Right lobe of liver (tissue), 6 donors: ENCODE measurements around the gene STPG4. TPM values are rescaled to one million over a fixed set of nuclear protein-coding genes. Genes with fewer than 3 reads are reported as not detected.

Experiments
- ATAC-seq, 4 donors: fragments of 200-7000 bp; cut with Tn5 transposase; one replicate each; pipeline ENCODE4 v1.9.1; 2020; ENCODE audit warnings: mild to moderate bottlenecking in 4 of 4, moderate library complexity in 4 of 4
- DNase-seq, 3 donors: peaks; one replicate each; pipeline ENCODE4 v3.0.0-alpha.2; 2020
- H3K27ac ChIP-seq, 3 donors: fragments of 200-600 bp; one replicate each; pipeline ENCODE4 v1.8.0; 2022
- H3K27me3 ChIP-seq, 2 donors: fragments of 200-600 bp; one replicate each; pipeline ENCODE4 v1.8.0; 2022
- H3K36me3 ChIP-seq, 4 donors: fragments of 200-600 bp; sonication (generic) in 1 of 4; one replicate each; pipeline versions ENCODE4 v1.5.1 to v1.8.0; 2017 to 2022; ENCODE audit warnings: control low read depth in 1 of 4
- H3K4me1 ChIP-seq, 4 donors: fragments of 200-600 bp; sonication (generic) in 1 of 4; one replicate each; pipeline versions ENCODE4 v1.5.1 to v1.8.0; 2017 to 2022; ENCODE audit warnings: control low read depth in 1 of 4
- H3K4me3 ChIP-seq, 3 donors: fragments of 200-600 bp; one replicate each; pipeline ENCODE4 v1.8.0; 2022
- H3K9me3 ChIP-seq, 4 donors: fragments of 200-600 bp; sonication (generic) in 1 of 4; one replicate each; pipeline versions ENCODE4 v1.5.1 to v1.8.0; 2017 to 2022; ENCODE audit warnings: control low read depth in 1 of 4
- POLR2A ChIP-seq: fragments of 450-650 bp; IDR thresholded peaks from one replicate; pipeline ENCODE4 v1.6.1; 2017; ENCODE audit warnings: antibody characterized with exemption, mild to moderate bottlenecking
- WGBS: methylation state at CpG from one replicate; pipeline ENCODE4 v1.1.6; 2018; ENCODE audit warnings: low coverage, low lambda C conversion rate; ENCODE audit not compliant: insufficient coverage; ENCODE audit errors: missing lambda C conversion rate; 5-methylcytosine and 5-hydroxymethylcytosine counted together
- intact Hi-C, 2 donors: fragments of 100-400 bp; cut with DNase I; formaldehyde crosslinking; loops; one replicate each; pipeline versions ENCODE4 v1.11.2 to v1.14.1; 2022
- total RNA-seq, 6 experiments: library from RNA; depleted of rRNA in 2 of 6; stranded (reverse); fragments of >200 nt in 2 of 6; fragmentation: NEBNext Ultra II Directional in 3 of 6; extraction: Animal tissue kit (Norgen Biotek cat#: 25700) in 3 of 6; gene quantifications; one replicate each; pipeline versions ENCODE4 v1.1.0 to v1.2.4, GENCODE V29; 2016 to 2023
- TF ChIP-seq, protein P1 (sequence below), 4 donors: fragments of 200-600 bp in 3 of 4; fragments of 450-650 bp in 1 of 4; IDR thresholded peaks; one replicate each; pipeline versions ENCODE4 v1.5.1 to v1.8.0; 2016 to 2022; ENCODE audit warnings: antibody characterized with exemption in 4 of 4, mild to moderate bottlenecking in 2 of 4
- donor health status: DM: no; HTN: yes; CAD: no.
- donor health status: DM: no; HTN: no; CAD: no.
- donor health status: DM: no; HTN: no; CAD: no.
- donor health status: DM: no; HTN: yes; CAD: no.
- donor health status: DM: no; HTN: yes; CAD: no.

The STPG4 gene
- total RNA-seq, 6 experiments from 2014 or later: not detected

GRCh38 chr2:47080888-47081301 lies 74.2 kb downstream of the STPG4 start:
- intact Hi-C loops: no loop called here
- no peak for ATAC-seq
- no peaks in the 10 kb centered on the region for H3K27me3 ChIP-seq
- H3K27ac ChIP-seq: no peak overlapping the region
- no peak overlapping the region for H3K4me3 ChIP-seq
- TF ChIP-seq, protein P1, sequence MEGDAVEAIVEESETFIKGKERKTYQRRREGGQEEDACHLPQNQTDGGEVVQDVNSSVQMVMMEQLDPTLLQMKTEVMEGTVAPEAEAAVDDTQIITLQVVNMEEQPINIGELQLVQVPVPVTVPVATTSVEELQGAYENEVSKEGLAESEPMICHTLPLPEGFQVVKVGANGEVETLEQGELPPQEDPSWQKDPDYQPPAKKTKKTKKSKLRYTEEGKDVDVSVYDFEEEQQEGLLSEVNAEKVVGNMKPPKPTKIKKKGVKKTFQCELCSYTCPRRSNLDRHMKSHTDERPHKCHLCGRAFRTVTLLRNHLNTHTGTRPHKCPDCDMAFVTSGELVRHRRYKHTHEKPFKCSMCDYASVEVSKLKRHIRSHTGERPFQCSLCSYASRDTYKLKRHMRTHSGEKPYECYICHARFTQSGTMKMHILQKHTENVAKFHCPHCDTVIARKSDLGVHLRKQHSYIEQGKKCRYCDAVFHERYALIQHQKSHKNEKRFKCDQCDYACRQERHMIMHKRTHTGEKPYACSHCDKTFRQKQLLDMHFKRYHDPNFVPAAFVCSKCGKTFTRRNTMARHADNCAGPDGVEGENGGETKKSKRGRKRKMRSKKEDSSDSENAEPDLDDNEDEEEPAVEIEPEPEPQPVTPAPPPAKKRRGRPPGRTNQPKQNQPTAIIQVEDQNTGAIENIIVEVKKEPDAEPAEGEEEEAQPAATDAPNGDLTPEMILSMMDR (IDR thresholded peaks at IDR 0.05): no peak
- TF ChIP-seq POLR2A: no peak
- no peaks in the 10 kb centered on the region for H3K9me3 ChIP-seq
- WGBS: 100% methylated on average over 1 of the region's 7 CpGs
- peaks cover 0 to 34% (median 11%) of the 10 kb centered on the region in 4 donors for H3K4me1 ChIP-seq
- H3K36me3 ChIP-seq: no peaks in the 10 kb centered on the region
- DNase-seq: no peak

- intact Hi-C loops: no loop called here
- TF ChIP-seq POLR2A: peak; percentile 13
- TF ChIP-seq, protein P1 (IDR thresholded peaks at IDR 0.05): no peak
- DNase-seq (peak in 1 of 3 donors; percentile 55), ATAC-seq (peak; percentile 30 to 61 (median 40))
- Histone ChIP-seq H3K9me3 (no peaks in the 10 kb centered on the region), H3K4me3 (peak overlapping the region in 2 of 3 donors; percentile 35 to 39), H3K27ac (peak overlapping the region in 2 of 3 donors; percentile 57 to 78), H3K4me1 (peaks cover 0 to 34% (median 11%) of the 10 kb centered on the region in 4 donors), H3K27me3 (no peaks in the 10 kb centered on the region), H3K36me3 (no peaks in the 10 kb centered on the region)
- 20% methylated on average over 1 of the region's 11 CpGs for WGBS
These were observed 75.3 kb downstream of the STPG4 start for GRCh38 chr2:47079515-47080412.

- Histone ChIP-seq H3K36me3 (no peaks in the 10 kb centered on the region), H3K27me3 (no peaks in the 10 kb centered on the region), H3K27ac (peak overlapping the region; percentile 31 to 78 (median 57)), H3K9me3 (no peaks in the 10 kb centered on the region), H3K4me3 (peak overlapping the region in 2 of 3 donors; percentile 35 to 39), H3K4me1 (peaks cover 0 to 34% (median 11%) of the 10 kb centered on the region in 4 donors)
- intact Hi-C loops: no loop called here
- ATAC-seq (peak; percentile 79 to 89 (median 85)), DNase-seq (no peak)
- no peak for TF ChIP-seq POLR2A
- TF ChIP-seq, protein P1 (IDR thresholded peaks at IDR 0.05): no peak
- WGBS: 36% methylated on average over 6 of the region's 17 CpGs
These were observed 76.3 kb downstream of the STPG4 start for GRCh38 chr2:47078541-47079482.

GRCh38 chr2:47077442-47078117 lies 77.5 kb downstream of the STPG4 start:
- no peak for ATAC-seq
- Histone ChIP-seq H3K27me3 (no peaks in the 10 kb centered on the region), H3K36me3 (no peaks in the 10 kb centered on the region), H3K9me3 (no peaks in the 10 kb centered on the region), H3K27ac (peak overlapping the region in 1 of 3 donors; percentile 57), H3K4me3 (no peak overlapping the region), H3K4me1 (peaks cover 0 to 34% (median 11%) of the 10 kb centered on the region in 4 donors)
- intact Hi-C loops: no loop called here
- DNase-seq: no peak
- TF ChIP-seq, protein P1 (IDR thresholded peaks at IDR 0.05): no peak
- no peak for TF ChIP-seq POLR2A
- 76% methylated on average over 3 of the region's 9 CpGs for WGBS
